GM12874 (cell line): ENCODE results near the gene ALDH1A3.

Experiments used
- TF ChIP-seq, protein P1 (sequence below): IDR thresholded peaks from 2 replicates; pipeline ENCODE4 v1.5.1; 2011; ENCODE audit warnings: low read depth, mild to moderate bottlenecking, control low read depth, low read length, moderate library complexity; ENCODE audit not compliant: insufficient read depth

Gene ALDH1A3

DNA sequence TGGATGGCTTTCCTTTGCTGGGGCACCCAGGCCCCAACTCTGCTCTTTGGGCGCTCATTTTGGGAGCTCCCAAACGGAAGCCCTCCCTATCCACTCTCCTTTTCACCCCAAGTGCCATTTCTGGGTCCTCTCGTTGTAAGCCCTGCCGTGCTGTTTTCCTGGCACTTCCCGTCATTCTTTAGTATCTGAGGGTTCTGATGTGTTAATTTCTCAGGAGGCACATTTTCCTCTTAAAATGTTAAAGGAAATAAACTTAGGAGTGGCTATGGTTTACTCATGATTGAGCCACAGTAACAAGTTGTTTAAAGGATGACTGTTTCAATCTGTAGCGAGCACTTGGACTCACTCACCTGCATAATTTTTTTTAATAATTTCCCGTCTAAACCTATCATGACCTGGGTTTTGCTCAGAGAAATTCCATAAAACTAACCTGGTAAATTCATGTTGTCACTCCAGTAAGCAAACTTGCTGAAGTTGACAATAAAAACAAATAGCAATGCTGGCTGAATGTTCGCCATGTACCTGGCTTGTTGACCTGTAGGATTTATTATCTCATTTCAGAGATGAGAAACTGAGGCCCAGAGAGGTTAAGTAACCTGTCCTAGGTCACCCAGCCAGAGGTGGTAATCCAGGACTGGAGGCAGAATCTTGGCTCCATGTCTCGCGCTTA is 10.6 kb downstream of the ALDH1A3 start:
- TF ChIP-seq, protein P1, sequence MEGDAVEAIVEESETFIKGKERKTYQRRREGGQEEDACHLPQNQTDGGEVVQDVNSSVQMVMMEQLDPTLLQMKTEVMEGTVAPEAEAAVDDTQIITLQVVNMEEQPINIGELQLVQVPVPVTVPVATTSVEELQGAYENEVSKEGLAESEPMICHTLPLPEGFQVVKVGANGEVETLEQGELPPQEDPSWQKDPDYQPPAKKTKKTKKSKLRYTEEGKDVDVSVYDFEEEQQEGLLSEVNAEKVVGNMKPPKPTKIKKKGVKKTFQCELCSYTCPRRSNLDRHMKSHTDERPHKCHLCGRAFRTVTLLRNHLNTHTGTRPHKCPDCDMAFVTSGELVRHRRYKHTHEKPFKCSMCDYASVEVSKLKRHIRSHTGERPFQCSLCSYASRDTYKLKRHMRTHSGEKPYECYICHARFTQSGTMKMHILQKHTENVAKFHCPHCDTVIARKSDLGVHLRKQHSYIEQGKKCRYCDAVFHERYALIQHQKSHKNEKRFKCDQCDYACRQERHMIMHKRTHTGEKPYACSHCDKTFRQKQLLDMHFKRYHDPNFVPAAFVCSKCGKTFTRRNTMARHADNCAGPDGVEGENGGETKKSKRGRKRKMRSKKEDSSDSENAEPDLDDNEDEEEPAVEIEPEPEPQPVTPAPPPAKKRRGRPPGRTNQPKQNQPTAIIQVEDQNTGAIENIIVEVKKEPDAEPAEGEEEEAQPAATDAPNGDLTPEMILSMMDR: no peak

- TF ChIP-seq, protein P1: no peak
Measured at GRCh38 chr15:100890850-100891249, 11.2 kb downstream of the ALDH1A3 start.

GRCh38 chr15:100891307-100892012 is 11.8 kb downstream of the ALDH1A3 start:
- TF ChIP-seq, protein P1: no peak

DNA sequence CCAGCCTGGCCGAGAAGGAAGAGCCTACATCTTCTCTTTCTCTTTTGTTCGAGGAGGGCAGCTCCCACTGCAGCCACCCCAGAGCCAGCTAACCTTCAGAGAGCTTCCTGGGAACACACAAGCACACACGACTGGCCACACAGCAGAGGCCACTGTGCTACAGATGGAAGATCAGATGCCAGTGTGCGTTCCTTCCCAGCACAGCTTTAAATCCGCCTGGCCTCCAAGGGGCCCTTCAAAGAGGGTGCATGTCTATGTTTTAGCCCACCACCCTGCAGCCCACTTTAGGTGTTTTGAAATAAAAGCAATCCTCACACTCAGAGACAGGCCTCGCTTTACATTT is 12.4 kb downstream of the ALDH1A3 start:
- TF ChIP-seq, protein P1: no peak

GRCh38 chr15:100893261-100893963 is 13.8 kb downstream of the ALDH1A3 start:
- TF ChIP-seq, protein P1: no peak

- TF ChIP-seq, protein P1: no peak
Measured at GRCh38 chr15:100893964-100894295, 14.3 kb downstream of the ALDH1A3 start.

- TF ChIP-seq, protein P1: no peak
Measured at GRCh38 chr15:100895721-100896120, 16.1 kb downstream of the ALDH1A3 start.
